ENCODE measurements around the gene UPF3B.

UPF3B gene

GRCh38 chrX:119880552-119881437 is 28.0 kb upstream of the UPF3B start:
- Histone ChIP-seq H4K20me1 (peaks cover 4% of the 10 kb centered on the region; the same call in 1 of the 2 replicates), H3K36me3 (peaks cover 20% of the 10 kb centered on the region; the same call in 1 of the 2 replicates), H3K9ac (no peak overlapping the region), H3K4me1 (peaks cover 13% of the 10 kb centered on the region), H3K4me3 (no peak overlapping the region), H3K9me3 (peaks cover 4% of the 10 kb centered on the region; the same call in 1 of the 2 replicates), H3K27me3 (no peaks in the 10 kb centered on the region), H3K4me2 (no peak overlapping the region), H3K27ac (no peak overlapping the region)
- TF ChIP-seq Cebpa-rat (IDR thresholded peaks at IDR 0.05): no peak

DNA sequence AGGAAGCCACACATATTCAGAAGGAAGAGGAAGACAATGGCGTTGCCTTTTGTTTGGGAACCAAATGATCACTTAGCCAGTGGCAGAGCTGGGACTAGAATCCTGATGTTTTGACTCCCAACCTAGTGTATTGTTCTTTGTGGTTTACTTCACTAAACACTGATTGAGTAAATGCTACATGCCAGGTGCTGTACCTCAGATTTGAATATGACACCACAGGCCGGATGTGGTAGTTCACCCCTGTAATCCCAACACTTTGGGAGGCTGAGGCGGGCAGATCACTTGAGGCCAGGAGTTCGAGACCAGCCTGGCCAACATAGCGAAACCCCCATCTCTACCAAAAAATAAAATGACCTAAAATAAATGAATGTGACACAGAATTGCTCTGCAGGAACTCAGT is 27.3 kb upstream of the UPF3B start:
- Histone ChIP-seq H3K4me1 (peaks cover 13% of the 10 kb centered on the region), H3K9ac (no peak overlapping the region), H4K20me1 (peaks cover 11% of the 10 kb centered on the region; the same call in 1 of the 2 replicates), H3K36me3 (peaks cover 27% of the 10 kb centered on the region), H3K4me3 (no peak overlapping the region), H3K27me3 (no peaks in the 10 kb centered on the region), H3K27ac (no peak overlapping the region), H3K9me3 (no peaks in the 10 kb centered on the region), H3K4me2 (no peak overlapping the region)
- TF ChIP-seq Cebpa-rat (IDR thresholded peaks at IDR 0.05): no peak

- Histone ChIP-seq H3K4me1 (peaks cover 13% of the 10 kb centered on the region), H3K9ac (no peak overlapping the region), H4K20me1 (peaks cover 23% of the 10 kb centered on the region), H3K9me3 (no peaks in the 10 kb centered on the region), H3K36me3 (peaks cover 30% of the 10 kb centered on the region), H3K27ac (no peak overlapping the region), H3K4me3 (no peak overlapping the region), H3K4me2 (no peak overlapping the region), H3K27me3 (no peaks in the 10 kb centered on the region)
- no peak for TF ChIP-seq Cebpa-rat (IDR thresholded peaks at IDR 0.05)
These were observed 26.0 kb upstream of the UPF3B start for GRCh38 chrX:119878740-119879139.

- peak within 1 kb of the TSS; percentile 78 for H3K4me2 ChIP-seq
- H3K36me3 ChIP-seq: peaks cover 14% of the 10 kb centered on the region
- no peak for TF ChIP-seq Cebpa-rat (IDR thresholded peaks at IDR 0.05)
- H3K4me1 ChIP-seq: peaks cover 21% of the 10 kb centered on the region
- H3K9ac ChIP-seq: peak within 1 kb of the TSS; percentile 85
- no peaks in the 10 kb centered on the region for H3K27me3 ChIP-seq
- H3K4me3 ChIP-seq: peak within 1 kb of the TSS; percentile 73
- peaks cover 9% of the 10 kb centered on the region; the same call in 1 of the 2 replicates for H3K9me3 ChIP-seq
- peaks cover 45% of the 10 kb centered on the region for H4K20me1 ChIP-seq
- peak within 1 kb of the TSS; percentile 83 for H3K27ac ChIP-seq
These were observed 19.0 kb upstream of the UPF3B start, which contains the start of the genes NDUFA1 and RNF113A for GRCh38 chrX:119871599-119872395. Gene NDUFA1 (plus strand): TSS chrX:119871832. CDS start chrX:119871912, 80 bp downstream. Gene RNF113A (minus strand): TSS chrX:119871733. CDS start chrX:119871613, 120 bp downstream.

- Histone ChIP-seq H3K4me1 (peaks cover 21% of the 10 kb centered on the region), H3K9ac (peak overlapping the region; percentile 85), H3K4me2 (peak overlapping the region; percentile 78), H3K27me3 (no peaks in the 10 kb centered on the region), H4K20me1 (peaks cover 45% of the 10 kb centered on the region), H3K36me3 (peaks cover 13% of the 10 kb centered on the region), H3K27ac (peak overlapping the region; percentile 83), H3K9me3 (peaks cover 9% of the 10 kb centered on the region; the same call in 1 of the 2 replicates), H3K4me3 (peak overlapping the region; percentile 73)
- no peak for TF ChIP-seq Cebpa-rat (IDR thresholded peaks at IDR 0.05)
These were observed 18.5 kb upstream of the UPF3B start for GRCh38 chrX:119871245-119871598.

DNA sequence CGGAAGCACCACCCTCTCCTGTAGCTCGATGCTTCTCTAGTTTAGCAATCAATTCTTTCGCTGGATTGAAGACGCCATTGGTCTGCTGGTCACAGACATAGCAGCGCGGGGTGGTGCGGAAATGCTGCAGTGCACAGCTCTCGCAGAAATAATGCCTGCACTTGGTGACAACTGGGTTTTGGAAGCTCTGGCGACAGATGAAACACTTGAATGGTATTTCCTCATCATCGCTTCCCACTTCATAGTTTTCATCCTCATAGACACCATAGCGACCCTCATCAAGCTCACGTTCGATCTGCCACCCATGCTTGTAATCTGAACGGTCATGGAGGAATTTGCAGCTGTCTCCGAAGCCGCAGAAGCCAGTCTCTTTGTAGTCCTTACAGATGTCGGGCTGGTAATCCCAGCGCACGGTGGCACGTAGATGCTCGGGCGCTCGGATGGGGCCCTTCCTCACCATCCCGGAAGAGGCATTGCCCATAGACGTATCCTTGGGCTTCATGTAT is 17.9 kb upstream of the UPF3B start:
- Histone ChIP-seq H3K9ac (peak overlapping the region; percentile 85), H3K4me1 (peaks cover 21% of the 10 kb centered on the region), H3K9me3 (peaks cover 9% of the 10 kb centered on the region; the same call in 1 of the 2 replicates), H3K27ac (peak overlapping the region; percentile 83), H3K36me3 (peaks cover 9% of the 10 kb centered on the region), H3K4me3 (peak overlapping the region; percentile 73), H4K20me1 (peaks cover 39% of the 10 kb centered on the region), H3K27me3 (no peaks in the 10 kb centered on the region), H3K4me2 (peak overlapping the region; percentile 78)
- no peak for TF ChIP-seq Cebpa-rat (IDR thresholded peaks at IDR 0.05)

DNA sequence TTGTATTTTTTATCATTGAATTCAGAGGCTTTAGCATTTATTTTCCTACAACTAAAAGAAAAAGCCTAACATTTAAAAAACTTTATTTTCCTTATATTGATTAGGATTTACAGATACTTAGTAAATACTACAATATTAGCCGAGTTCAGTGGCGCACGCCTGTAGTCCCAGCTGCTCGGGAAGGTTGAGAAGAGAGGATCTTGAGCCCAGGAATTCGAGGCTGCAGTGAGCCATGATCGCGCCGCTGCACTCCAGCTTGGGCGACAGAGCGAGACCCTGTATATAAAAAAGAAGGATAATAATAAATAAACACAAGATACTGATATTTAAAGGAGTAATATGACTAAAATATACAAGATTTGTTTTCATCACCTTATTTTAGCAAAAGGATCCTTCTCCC is 681 bp upstream of the UPF3B start:
- H3K9me3 ChIP-seq: no peaks in the 10 kb centered on the region
- peaks cover 15% of the 10 kb centered on the region; the same call in 1 of the 2 replicates for H3K36me3 ChIP-seq
- no peak for TF ChIP-seq Cebpa-rat (IDR thresholded peaks at IDR 0.05)
- peak overlapping the region; percentile 80 for H3K4me3 ChIP-seq
- H4K20me1 ChIP-seq: no peaks in the 10 kb centered on the region
- H3K9ac ChIP-seq: peak overlapping the region; percentile 65
- no peaks in the 10 kb centered on the region for H3K27me3 ChIP-seq
- peaks cover 15% of the 10 kb centered on the region for H3K4me1 ChIP-seq
- peak overlapping the region; percentile 73 for H3K4me2 ChIP-seq
- H3K27ac ChIP-seq: no peak overlapping the region

DNA sequence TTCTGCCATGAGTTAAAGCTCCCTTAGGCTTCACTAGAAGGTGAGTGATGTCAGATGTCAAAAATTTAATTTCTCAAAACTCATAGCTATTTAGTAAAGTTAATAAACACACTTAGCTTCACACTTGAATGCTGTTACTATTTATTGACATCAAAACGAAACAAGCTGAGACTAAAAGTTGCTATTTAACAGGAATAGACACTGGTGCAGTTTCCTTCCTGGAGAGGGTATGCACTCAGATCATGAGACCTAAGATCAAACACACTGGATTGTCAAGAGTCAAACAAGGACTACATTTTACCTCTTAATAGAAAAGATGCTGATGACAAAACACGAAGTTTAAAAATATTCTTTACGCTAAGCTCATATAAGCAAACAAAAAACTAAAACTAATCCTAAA is 18.9 kb downstream of the UPF3B start:
- Histone ChIP-seq H3K27me3 (no peaks in the 10 kb centered on the region), H3K36me3 (peaks cover 79% of the 10 kb centered on the region), H4K20me1 (no peaks in the 10 kb centered on the region), H3K4me2 (peak overlapping the region; percentile 67), H3K27ac (peak overlapping the region; percentile 45; the same call in 1 of the 2 replicates), H3K9ac (peak overlapping the region; percentile 8; the same call in 1 of the 2 replicates), H3K9me3 (no peaks in the 10 kb centered on the region), H3K4me1 (peaks cover 45% of the 10 kb centered on the region), H3K4me3 (no peak overlapping the region; the same call in 1 of the 2 replicates)
- TF ChIP-seq Cebpa-rat (IDR thresholded peaks at IDR 0.05): no peak

DNA sequence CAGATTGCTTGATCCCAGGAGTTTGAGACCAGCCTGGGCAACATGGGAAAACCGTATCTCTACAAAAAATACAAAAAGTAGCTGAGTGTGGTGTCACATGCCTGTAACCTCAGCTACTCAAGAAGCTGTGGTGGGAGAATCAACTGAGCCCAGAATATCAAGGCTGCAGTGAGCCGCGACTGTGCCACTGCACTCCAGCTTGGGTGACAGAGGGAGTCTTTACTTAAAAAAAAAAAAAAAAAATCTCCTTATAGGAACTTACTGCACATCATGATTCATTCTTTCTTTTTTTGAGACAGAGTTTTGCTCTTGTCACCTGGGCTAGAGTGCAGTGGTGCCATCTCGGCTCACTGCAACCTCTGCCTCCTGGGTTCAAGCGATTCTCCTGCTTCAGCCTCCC is 24.3 kb downstream of the UPF3B start:
- Histone ChIP-seq H3K4me1 (peaks cover 52% of the 10 kb centered on the region), H3K27me3 (no peaks in the 10 kb centered on the region), H3K4me2 (peak overlapping the region; percentile 43), H3K9me3 (no peaks in the 10 kb centered on the region), H3K4me3 (no peak overlapping the region), H3K9ac (no peak overlapping the region), H3K36me3 (peaks cover 45% of the 10 kb centered on the region), H3K27ac (no peak overlapping the region), H4K20me1 (no peaks in the 10 kb centered on the region)
- TF ChIP-seq Cebpa-rat (IDR thresholded peaks at IDR 0.05): no peak
